GM12878 (cell line): ENCODE measurements around the gene SHH. TPM values are rescaled to one million over a fixed set of nuclear protein-coding genes. Genes with fewer than 3 reads are reported as not detected.
A peak's percentile ranks its signal among the peaks of the same experiment; 100 is the strongest.

Experiments used
- ATAC-seq: fragments of 200-7000 bp; cut with Tn5 transposase; 3 replicates; pipeline ENCODE4 v1.9.1; 2020; ENCODE audit warnings: mild to moderate bottlenecking, moderate library complexity
- BruUV-seq: library from RNA; stranded (reverse); fragments of 400-500 nt; replicated peaks from 2 replicates; lab custom pipeline; 2021; lab: Mats Ljungman, UMichigan
- CTCF ChIA-PET: fragments of 300-600 bp; sonication (Branson Sonifier 250); formaldehyde crosslinking; extraction: SDS; loops from one replicate; lab custom pipeline; 2021; ENCODE audit warnings: inconsistent platforms; lab: Yijun Ruan, JAX
- POLR2A ChIA-PET: fragments of 350-600 bp; formaldehyde crosslinking; extraction: SDS; loops from one replicate; lab custom pipeline; 2021; ENCODE audit warnings: inconsistent platforms; lab: Charles Lee
- RAD21 ChIA-PET: fragments of 300-600 bp; sonication (Branson Sonifier 250); formaldehyde crosslinking; loops from one replicate; lab custom pipeline; 2023; ENCODE audit warnings: antibody characterized with exemption; ENCODE audit not compliant: unreplicated experiment; lab: Charles Lee
- SMC1A ChIA-PET: fragments of 300-600 bp; sonication (Branson Sonifier 250); formaldehyde crosslinking; loops from one replicate; lab custom pipeline; 2023; ENCODE audit not compliant: unreplicated experiment, uncharacterized antibody; lab: Charles Lee
- DNase-seq: peaks from one replicate; pipeline ENCODE4 v3.0.0-alpha.2; 2011; ENCODE audit warnings: low read depth, low spot score
- FAIRE-seq: peaks from 3 replicates; lab custom pipeline; 2011; peaks lifted over from hg19 to GRCh38; lab: Jason Lieb, UNC
- H2AFZ ChIP-seq: 2 replicates; pipeline ENCODE4 v1.6.0; 2011; ENCODE audit warnings: low read depth, low read length, control low read depth; ENCODE audit not compliant: control insufficient read depth
- H3K27ac ChIP-seq: 2 replicates; pipeline ENCODE4 v1.5.1; 2011; ENCODE audit warnings: control low read depth; ENCODE audit not compliant: control insufficient read depth, insufficient read depth
- H3K27me3 ChIP-seq, 2 experiments: replicated peaks in 1 of 2; 2 replicates each; pipeline versions ENCODE4 v1.6.0 to v1.6.1; 2011; ENCODE audit warnings: low read length in 1 of 2; ENCODE audit not compliant: control insufficient read depth in 2 of 2, insufficient read depth in 2 of 2
- H3K36me3 ChIP-seq, 2 experiments: 2 replicates each; pipeline ENCODE4 v1.5.1; 2011; ENCODE audit warnings: low read length in 1 of 2; ENCODE audit not compliant: control insufficient read depth in 2 of 2, insufficient read depth in 2 of 2
- H3K4me1 ChIP-seq: 2 replicates; pipeline ENCODE4 v1.6.1; 2011; ENCODE audit warnings: mild to moderate bottlenecking, low read length, moderate library complexity, mixed read lengths; ENCODE audit not compliant: control insufficient read depth, insufficient read depth
- H3K4me2 ChIP-seq: 2 replicates; pipeline ENCODE4 v1.6.0; 2011; ENCODE audit warnings: control low read depth; ENCODE audit not compliant: control insufficient read depth, insufficient read depth
- H3K4me3 ChIP-seq: fragments of 200-600 bp; sonication (generic); 2 replicates; pipeline ENCODE4 v1.5.1; 2016
- H3K79me2 ChIP-seq: 2 replicates; pipeline ENCODE4 v1.6.0; 2011; ENCODE audit warnings: low read length; ENCODE audit not compliant: control insufficient read depth, insufficient read depth
- H3K9ac ChIP-seq: 2 replicates; pipeline ENCODE4 v1.8.0; 2011; ENCODE audit warnings: low read length, control low read depth, mixed read lengths; ENCODE audit not compliant: control insufficient read depth, insufficient read depth
- H3K9me3 ChIP-seq: replicated peaks from 3 replicates; pipeline ENCODE4 v1.5.1; 2011; ENCODE audit warnings: mild to moderate bottlenecking, low read length; ENCODE audit not compliant: control insufficient read depth, insufficient read depth
- H4K20me1 ChIP-seq: 2 replicates; pipeline ENCODE4 v1.6.0; 2011; ENCODE audit not compliant: control insufficient read depth, insufficient read depth
- NFXL1 ChIP-seq: fragments of 450-650 bp; IDR thresholded peaks from 2 replicates; pipeline ENCODE4 v1.6.1; 2017; ENCODE audit warnings: antibody characterized with exemption, mild to moderate bottlenecking, borderline replicate concordance
- RUNX3 ChIP-seq: IDR thresholded peaks from 2 replicates; pipeline ENCODE4 v1.6.1; 2012; ENCODE audit warnings: low read length, inconsistent platforms
- SPI1 ChIP-seq: IDR thresholded peaks from 2 replicates; pipeline ENCODE4 v1.6.1; 2011; ENCODE audit warnings: low read depth, mild to moderate bottlenecking, low read length, moderate library complexity, borderline replicate concordance; ENCODE audit not compliant: insufficient read depth
- ZNF622 ChIP-seq: fragments of 450-650 bp; IDR thresholded peaks from 2 replicates; pipeline ENCODE4 v1.6.1; 2017; ENCODE audit warnings: mild to moderate bottlenecking, inconsistent platforms
- WGBS: methylation state at CpG from one replicate; pipeline ENCODE4 v1.1.6; 2016; ENCODE audit warnings: low lambda C conversion rate; ENCODE audit not compliant: insufficient replicate concordance, insufficient coverage; ENCODE audit errors: missing lambda C conversion rate; 5-methylcytosine and 5-hydroxymethylcytosine counted together
- in situ Hi-C: fragments of 300-500 bp; cut with MboI; formaldehyde crosslinking; loops from 9 replicates; pipeline ENCODE4 v1.14.3; 2018; ENCODE audit warnings: mixed read lengths
- intact Hi-C: fragments of 100-400 bp; cut with micrococcal nuclease; formaldehyde crosslinking; loops from one replicate; pipeline ENCODE4 v1.14.2; 2022; ENCODE audit not compliant: unreplicated experiment
- polyA plus RNA-seq, 11 experiments: library from polyadenylated mRNA; depleted of rRNA in 4 of 11; unstranded in 6 of 11; stranded (reverse) in 5 of 11; fragments of >200 nt; fragmentation: Nextera tagmentation in 4 of 11; fragmentation: Illumina TruSeq in 1 of 11; extraction: Ambion mirVana in 4 of 11; extraction: Trizol in 1 of 11; gene quantifications; 1 replicate in 1 of 11; 2 replicates in 10 of 11; pipeline versions ENCODE4 v1.2.1 to v1.2.3, GENCODE V29; 2011 to 2016; ENCODE audit warnings: inconsistent platforms in 2 of 11, missing spikeins in 2 of 11, low read depth in 1 of 11
- total RNA-seq, 4 experiments: library from RNA; depleted of rRNA in 3 of 4; stranded (reverse); fragments of >200 nt in 3 of 4; fragmentation: Illumina TruSeq in 1 of 4; extraction: Trizol in 1 of 4; gene quantifications; 2 replicates each; pipeline versions ENCODE4 v1.2.1 to v1.2.3, GENCODE V29; 2013 to 2021
- TF ChIP-seq, protein P1 (sequence below): fragments of 450-650 bp; IDR thresholded peaks from 2 replicates; pipeline ENCODE4 v1.6.1; 2016; ENCODE audit warnings: mild to moderate bottlenecking, moderate library complexity, borderline replicate concordance

Gene SHH
- total and polyA plus RNA-seq, 10 of the 15 experiments (the other 5 are each of a cell fraction or from before 2014, with no cell fraction given): not detected

DNA sequence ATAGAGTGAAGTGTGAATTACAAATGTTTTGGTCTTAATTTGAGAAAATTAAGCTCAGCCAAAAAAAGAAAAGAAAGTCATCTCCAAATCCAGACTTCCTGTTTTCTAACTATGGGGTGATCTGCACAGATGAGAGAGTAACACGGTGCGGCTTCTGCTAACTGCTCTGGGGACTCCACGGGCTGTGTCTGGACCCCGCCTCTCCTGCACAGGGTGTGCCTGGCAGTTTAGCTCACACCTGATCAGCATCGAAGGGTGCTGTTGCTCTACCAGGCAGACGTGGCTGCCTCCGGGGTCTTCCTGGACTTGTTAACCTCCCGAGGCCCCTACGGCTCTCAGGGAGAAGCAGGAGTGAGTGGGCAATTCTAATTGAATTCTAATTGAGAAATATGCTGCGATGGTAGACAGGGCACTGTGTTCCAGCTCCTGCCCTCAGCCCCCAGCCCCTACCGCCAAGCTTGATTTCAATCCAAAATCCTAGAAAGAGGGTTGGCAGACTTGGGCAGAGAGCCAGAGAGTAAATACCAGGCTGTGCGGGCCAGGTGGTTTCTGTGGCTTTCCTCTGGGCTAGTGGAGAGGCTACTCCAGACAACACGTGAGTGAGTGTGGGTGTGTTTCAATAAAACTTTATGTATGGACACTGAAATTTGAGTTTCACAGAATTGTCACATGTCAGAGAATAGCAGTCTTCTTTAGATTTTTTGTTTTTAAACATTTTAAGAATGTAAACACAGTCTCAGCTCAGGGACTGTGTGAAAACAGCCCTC is 13.4 kb downstream of the SHH start:
- no peaks in the 10 kb centered on the region for H4K20me1 ChIP-seq
- H3K4me2 ChIP-seq: no peak overlapping the region
- no peak overlapping the region for H3K4me3 ChIP-seq
- in situ Hi-C loops: loop anchor here (5.0 kb wide), 1 partner anchor 1023 kb away; no protein-coding TSS in a partner anchor
- FAIRE-seq (no peak), DNase-seq (no peak)
- ChIA-PET SMC1A (no interaction called here), RAD21 (no interaction called here)
- WGBS: 6% methylated on average over 13 of the region's 13 CpGs
- H3K4me1 ChIP-seq: no peaks in the 10 kb centered on the region
- TF ChIP-seq, protein P1, sequence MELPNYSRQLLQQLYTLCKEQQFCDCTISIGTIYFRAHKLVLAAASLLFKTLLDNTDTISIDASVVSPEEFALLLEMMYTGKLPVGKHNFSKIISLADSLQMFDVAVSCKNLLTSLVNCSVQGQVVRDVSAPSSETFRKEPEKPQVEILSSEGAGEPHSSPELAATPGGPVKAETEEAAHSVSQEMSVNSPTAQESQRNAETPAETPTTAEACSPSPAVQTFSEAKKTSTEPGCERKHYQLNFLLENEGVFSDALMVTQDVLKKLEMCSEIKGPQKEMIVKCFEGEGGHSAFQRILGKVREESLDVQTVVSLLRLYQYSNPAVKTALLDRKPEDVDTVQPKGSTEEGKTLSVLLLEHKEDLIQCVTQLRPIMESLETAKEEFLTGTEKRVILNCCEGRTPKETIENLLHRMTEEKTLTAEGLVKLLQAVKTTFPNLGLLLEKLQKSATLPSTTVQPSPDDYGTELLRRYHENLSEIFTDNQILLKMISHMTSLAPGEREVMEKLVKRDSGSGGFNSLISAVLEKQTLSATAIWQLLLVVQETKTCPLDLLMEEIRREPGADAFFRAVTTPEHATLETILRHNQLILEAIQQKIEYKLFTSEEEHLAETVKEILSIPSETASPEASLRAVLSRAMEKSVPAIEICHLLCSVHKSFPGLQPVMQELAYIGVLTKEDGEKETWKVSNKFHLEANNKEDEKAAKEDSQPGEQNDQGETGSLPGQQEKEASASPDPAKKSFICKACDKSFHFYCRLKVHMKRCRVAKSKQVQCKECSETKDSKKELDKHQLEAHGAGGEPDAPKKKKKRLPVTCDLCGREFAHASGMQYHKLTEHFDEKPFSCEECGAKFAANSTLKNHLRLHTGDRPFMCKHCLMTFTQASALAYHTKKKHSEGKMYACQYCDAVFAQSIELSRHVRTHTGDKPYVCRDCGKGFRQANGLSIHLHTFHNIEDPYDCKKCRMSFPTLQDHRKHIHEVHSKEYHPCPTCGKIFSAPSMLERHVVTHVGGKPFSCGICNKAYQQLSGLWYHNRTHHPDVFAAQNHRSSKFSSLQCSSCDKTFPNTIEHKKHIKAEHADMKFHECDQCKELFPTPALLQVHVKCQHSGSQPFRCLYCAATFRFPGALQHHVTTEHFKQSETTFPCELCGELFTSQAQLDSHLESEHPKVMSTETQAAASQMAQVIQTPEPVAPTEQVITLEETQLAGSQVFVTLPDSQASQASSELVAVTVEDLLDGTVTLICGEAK: peak; percentile 73
- TF ChIP-seq RUNX3 (0 out of 2 replicates have a peak, but pooled peaks have one; percentile 5), SPI1 (peak; percentile 55; the same call in 1 of the 2 replicates), ZNF622 (no peak), NFXL1 (no peak)
- TF ChIP-seq, all 136 proteins: peak for 3
- ATAC-seq: peak; percentile 25; the same call in 1 of the 3 replicates
- Histone ChIP-seq H3K27ac (no peak overlapping the region), H3K27me3 (peaks cover 3 to 5% of the 10 kb centered on the region in 2 experiments), H3K9me3 (no peaks in the 10 kb centered on the region), H3K79me2 (no peaks in the 10 kb centered on the region), H3K36me3 (no peaks in the 10 kb centered on the region), H2AFZ (no peak overlapping the region), H3K9ac (no peak overlapping the region)
- no TSS peak for BruUV-seq
- ChIA-PET CTCF (interaction anchor here (1.5 kb wide), 1 partner anchor 1025 kb away, joined by 3 read pairs; no protein-coding TSS in a partner anchor), POLR2A (no interaction called here)
- intact Hi-C loops: loop anchor here (5.0 kb wide), 1 partner anchor 1018 kb away; no protein-coding TSS in a partner anchor
